Fibroblast of skin of right quadriceps (primary cell): ENCODE results near the gene KRT78.

Source experiments
- DNase-seq: peaks from one replicate; pipeline ENCODE4 v3.0.0-alpha.2; 2013

The KRT78 gene

GRCh38 chr12:52794479-52795331, 54.1 kb downstream of the KRT78 start:
- DNase-seq, result peak; percentile 69

GRCh38 chr12:52792185-52793029, 56.4 kb downstream of the KRT78 start:
- no peak for DNase-seq

- no peak for DNase-seq
These were observed 57.3 kb downstream of the KRT78 start for GRCh38 chr12:52791271-52792184.

GRCh38 chr12:52790427-52791270, 58.1 kb downstream of the KRT78 start:
- no peak for DNase-seq

GRCh38 chr12:52789637-52790426, 59.0 kb downstream of the KRT78 start:
- no peak for DNase-seq

- no peak for DNase-seq
These were observed 59.7 kb downstream of the KRT78 start for GRCh38 chr12:52788876-52789636.

GRCh38 chr12:52788192-52788875, 60.5 kb downstream of the KRT78 start:
- DNase-seq, result no peak
